Measurements from ENCODE around the gene EEPD1.

GRCh38 chr7:36344622-36345021 lies 191.6 kb downstream of the EEPD1 start:
- no peak for TF ChIP-seq POLR2AphosphoS2 (conservative IDR thresholded peaks at IDR 0.05; ENCODE audit: low read length)
- no peak for TF ChIP-seq RCOR1 (IDR thresholded peaks at IDR 0.05; ENCODE audit: low read depth, low read length)
- TF ChIP-seq, protein P1, sequence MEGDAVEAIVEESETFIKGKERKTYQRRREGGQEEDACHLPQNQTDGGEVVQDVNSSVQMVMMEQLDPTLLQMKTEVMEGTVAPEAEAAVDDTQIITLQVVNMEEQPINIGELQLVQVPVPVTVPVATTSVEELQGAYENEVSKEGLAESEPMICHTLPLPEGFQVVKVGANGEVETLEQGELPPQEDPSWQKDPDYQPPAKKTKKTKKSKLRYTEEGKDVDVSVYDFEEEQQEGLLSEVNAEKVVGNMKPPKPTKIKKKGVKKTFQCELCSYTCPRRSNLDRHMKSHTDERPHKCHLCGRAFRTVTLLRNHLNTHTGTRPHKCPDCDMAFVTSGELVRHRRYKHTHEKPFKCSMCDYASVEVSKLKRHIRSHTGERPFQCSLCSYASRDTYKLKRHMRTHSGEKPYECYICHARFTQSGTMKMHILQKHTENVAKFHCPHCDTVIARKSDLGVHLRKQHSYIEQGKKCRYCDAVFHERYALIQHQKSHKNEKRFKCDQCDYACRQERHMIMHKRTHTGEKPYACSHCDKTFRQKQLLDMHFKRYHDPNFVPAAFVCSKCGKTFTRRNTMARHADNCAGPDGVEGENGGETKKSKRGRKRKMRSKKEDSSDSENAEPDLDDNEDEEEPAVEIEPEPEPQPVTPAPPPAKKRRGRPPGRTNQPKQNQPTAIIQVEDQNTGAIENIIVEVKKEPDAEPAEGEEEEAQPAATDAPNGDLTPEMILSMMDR (IDR thresholded peaks at IDR 0.05): no peak
- TF ChIP-seq ZNF302 (CRISPR knock-in tag; IDR thresholded peaks at IDR 0.05): no peak
- no peak for TF ChIP-seq JUN (IDR thresholded peaks at IDR 0.05)
- no peak for TF ChIP-seq CBX8 (IDR thresholded peaks at IDR 0.05)
- TF ChIP-seq REST (IDR thresholded peaks at IDR 0.05): no peak
